SK-N-SH (cell line): ENCODE data around the gene SNAP23.

Source experiments
- CTCF ChIP-seq: fragments of 200-600 bp; sonication (generic); IDR thresholded peaks from 2 replicates; pipeline ENCODE4 v1.6.1; 2017; ENCODE audit warnings: antibody characterized with exemption, mild to moderate bottlenecking, moderate library complexity
- EP300 ChIP-seq, 2 experiments: IDR thresholded peaks; 2 replicates each; pipeline versions ENCODE4 v1.4.0 to v1.6.1; 2012; ENCODE audit warnings: borderline replicate concordance in 1 of 2, low read depth in 1 of 2, low read length in 1 of 2
- EZH2phosphoT487 ChIP-seq: fragments of 200-600 bp; sonication (generic); IDR thresholded peaks from 2 replicates; pipeline ENCODE4 v1.6.1; 2017; ENCODE audit warnings: low read depth, mixed run types, mild to moderate bottlenecking, antibody characterized with exemption, moderate library complexity, borderline replicate concordance
- FOSL2 ChIP-seq: IDR thresholded peaks from 2 replicates; pipeline ENCODE4 v1.4.0; 2012; ENCODE audit warnings: low read depth, mild to moderate bottlenecking, moderate library complexity, borderline replicate concordance
- GABPA ChIP-seq: IDR thresholded peaks from 2 replicates; pipeline ENCODE4 v1.4.0; 2012; ENCODE audit warnings: low read depth, mild to moderate bottlenecking
- JUND ChIP-seq: IDR thresholded peaks from 2 replicates; pipeline ENCODE4 v1.4.0; 2012
- MXI1 ChIP-seq: IDR thresholded peaks from 2 replicates; pipeline ENCODE4 v1.6.1; 2012; ENCODE audit warnings: mild to moderate bottlenecking, low read depth, low read length, improper control_type of control experiment
- NFIC ChIP-seq: IDR thresholded peaks from 2 replicates; pipeline ENCODE4 v1.4.0; 2012; ENCODE audit warnings: borderline replicate concordance
- NRF1 ChIP-seq: IDR thresholded peaks from 2 replicates; pipeline ENCODE4 v1.6.1; 2012; ENCODE audit warnings: low read depth, mild to moderate bottlenecking, low read length
- POLR2AphosphoS5 ChIP-seq: IDR thresholded peaks from 2 replicates; pipeline ENCODE4 v1.6.1; 2012; ENCODE audit warnings: low read depth, low read length
- SMC3 ChIP-seq: IDR thresholded peaks from 2 replicates; pipeline ENCODE4 v1.6.1; 2012; ENCODE audit warnings: low read depth, low read length, improper control_type of control experiment
- USF1 ChIP-seq: IDR thresholded peaks from 2 replicates; pipeline ENCODE4 v1.4.0; 2012; ENCODE audit warnings: low read depth, borderline replicate concordance
- ZBTB33 ChIP-seq: IDR thresholded peaks from 2 replicates; pipeline ENCODE4 v1.4.0; 2012; ENCODE audit warnings: low read depth, borderline replicate concordance

GRCh38 chr15:42498212-42499068 is 3.0 kb downstream of the SNAP23 start:
- TF ChIP-seq EZH2phosphoT487 (no peak), CTCF (no peak), POLR2AphosphoS5 (no peak), ZBTB33 (no peak), USF1 (no peak), SMC3 (no peak), MXI1 (no peak), NRF1 (no peak), JUND (no peak), EP300 (IDR thresholded peaks at IDR 0.05; ENCODE audit: borderline replicate concordance in 1 of 2, low read depth in 1 of 2, low read length in 1 of 2) (no peak), NFIC (no peak), FOSL2 (no peak), GABPA (no peak)
